Measurements from ENCODE around the gene NPDC1. TPM values are rescaled to one million over a fixed set of nuclear protein-coding genes. Genes with fewer than 3 reads are reported as not detected.

NPDC1 gene
- total and polyA plus RNA-seq, 4 donors: 2.7 to 14.5 (median 7.3) TPM

DNA sequence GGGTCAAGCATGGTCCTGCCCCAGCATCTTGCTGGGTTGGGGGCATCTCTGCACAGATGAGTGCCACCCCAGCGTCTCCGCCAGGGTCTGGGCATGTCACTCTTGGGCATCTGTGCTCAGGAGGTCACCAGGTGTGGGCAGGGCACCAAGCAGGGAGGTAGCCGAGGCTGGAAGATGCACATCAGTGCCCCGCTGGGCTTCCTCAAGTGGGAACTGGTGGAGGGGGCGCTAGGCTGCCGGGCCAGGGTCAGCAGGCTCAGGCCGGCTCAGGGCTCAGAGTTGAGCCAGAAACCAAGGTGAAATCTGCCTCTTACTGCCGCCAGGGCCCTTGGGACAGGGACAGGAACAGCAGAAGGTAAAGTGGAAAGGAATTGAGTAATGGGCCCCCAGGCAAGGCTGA, 10.0 kb downstream of the NPDC1 start:
- WGBS: 77% methylated on average over 8 of the region's 8 CpGs
- no peaks in the 10 kb centered on the region for H3K9me3 ChIP-seq (ENCODE audit: control insufficient read depth in 4 of 4, low read length in 3 of 4)
- no peaks in the 10 kb centered on the region for H3K36me3 ChIP-seq (ENCODE audit: control insufficient read depth in 4 of 4, insufficient read depth in 3 of 4, low read depth in 1 of 4, low read length in 3 of 4)
- no peak overlapping the region for H3K4me3 ChIP-seq (ENCODE audit: low read depth in 1 of 3, low read length in 3 of 3)
- peaks cover 0 to 3% (median under 1%) of the 10 kb centered on the region in 4 donors for H3K27me3 ChIP-seq (ENCODE audit: control insufficient read depth in 4 of 4, insufficient read depth in 4 of 4, low read length in 3 of 4)
- H3K4me1 ChIP-seq (ENCODE audit: control insufficient read depth in 4 of 4, insufficient read depth in 4 of 4, low read length in 3 of 4): peaks cover 0 to 10% (median 1%) of the 10 kb centered on the region in 4 donors
- DNase-seq (ENCODE audit: low spot score): no peak
- no peak overlapping the region for H3K27ac ChIP-seq (ENCODE audit: low read depth in 1 of 2, low read length in 2 of 2)
- no peak overlapping the region for H3K9ac ChIP-seq (ENCODE audit: low read depth in 1 of 2, low read length in 2 of 2)
- TF ChIP-seq GABPA (IDR thresholded peaks at IDR 0.05 in 1 of 2, conservative IDR thresholded peaks at IDR 0.05 in 1 of 2): no peak
- no peak for TF ChIP-seq HNF4A (conservative IDR thresholded peaks at IDR 0.05)
- TF ChIP-seq, protein P1, sequence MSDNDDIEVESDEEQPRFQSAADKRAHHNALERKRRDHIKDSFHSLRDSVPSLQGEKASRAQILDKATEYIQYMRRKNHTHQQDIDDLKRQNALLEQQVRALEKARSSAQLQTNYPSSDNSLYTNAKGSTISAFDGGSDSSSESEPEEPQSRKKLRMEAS (IDR thresholded peaks at IDR 0.05): no peak
- TF ChIP-seq HNF4G (IDR thresholded peaks at IDR 0.05): no peak
- TF ChIP-seq, protein P2, sequence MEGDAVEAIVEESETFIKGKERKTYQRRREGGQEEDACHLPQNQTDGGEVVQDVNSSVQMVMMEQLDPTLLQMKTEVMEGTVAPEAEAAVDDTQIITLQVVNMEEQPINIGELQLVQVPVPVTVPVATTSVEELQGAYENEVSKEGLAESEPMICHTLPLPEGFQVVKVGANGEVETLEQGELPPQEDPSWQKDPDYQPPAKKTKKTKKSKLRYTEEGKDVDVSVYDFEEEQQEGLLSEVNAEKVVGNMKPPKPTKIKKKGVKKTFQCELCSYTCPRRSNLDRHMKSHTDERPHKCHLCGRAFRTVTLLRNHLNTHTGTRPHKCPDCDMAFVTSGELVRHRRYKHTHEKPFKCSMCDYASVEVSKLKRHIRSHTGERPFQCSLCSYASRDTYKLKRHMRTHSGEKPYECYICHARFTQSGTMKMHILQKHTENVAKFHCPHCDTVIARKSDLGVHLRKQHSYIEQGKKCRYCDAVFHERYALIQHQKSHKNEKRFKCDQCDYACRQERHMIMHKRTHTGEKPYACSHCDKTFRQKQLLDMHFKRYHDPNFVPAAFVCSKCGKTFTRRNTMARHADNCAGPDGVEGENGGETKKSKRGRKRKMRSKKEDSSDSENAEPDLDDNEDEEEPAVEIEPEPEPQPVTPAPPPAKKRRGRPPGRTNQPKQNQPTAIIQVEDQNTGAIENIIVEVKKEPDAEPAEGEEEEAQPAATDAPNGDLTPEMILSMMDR (IDR thresholded peaks at IDR 0.05; ENCODE audit: low read depth, low read length, missing input control): no peak
- TF ChIP-seq, protein P3, sequence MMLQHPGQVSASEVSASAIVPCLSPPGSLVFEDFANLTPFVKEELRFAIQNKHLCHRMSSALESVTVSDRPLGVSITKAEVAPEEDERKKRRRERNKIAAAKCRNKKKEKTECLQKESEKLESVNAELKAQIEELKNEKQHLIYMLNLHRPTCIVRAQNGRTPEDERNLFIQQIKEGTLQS (IDR thresholded peaks at IDR 0.05): no peak
- no peak for TF ChIP-seq RXRA (IDR thresholded peaks at IDR 0.05)
- no peak for TF ChIP-seq JUND (IDR thresholded peaks at IDR 0.05)
- TF ChIP-seq YY1 (IDR thresholded peaks at IDR 0.05): no peak
- no peak for TF ChIP-seq RAD21 (IDR thresholded peaks at IDR 0.05)
- TF ChIP-seq, protein P4, sequence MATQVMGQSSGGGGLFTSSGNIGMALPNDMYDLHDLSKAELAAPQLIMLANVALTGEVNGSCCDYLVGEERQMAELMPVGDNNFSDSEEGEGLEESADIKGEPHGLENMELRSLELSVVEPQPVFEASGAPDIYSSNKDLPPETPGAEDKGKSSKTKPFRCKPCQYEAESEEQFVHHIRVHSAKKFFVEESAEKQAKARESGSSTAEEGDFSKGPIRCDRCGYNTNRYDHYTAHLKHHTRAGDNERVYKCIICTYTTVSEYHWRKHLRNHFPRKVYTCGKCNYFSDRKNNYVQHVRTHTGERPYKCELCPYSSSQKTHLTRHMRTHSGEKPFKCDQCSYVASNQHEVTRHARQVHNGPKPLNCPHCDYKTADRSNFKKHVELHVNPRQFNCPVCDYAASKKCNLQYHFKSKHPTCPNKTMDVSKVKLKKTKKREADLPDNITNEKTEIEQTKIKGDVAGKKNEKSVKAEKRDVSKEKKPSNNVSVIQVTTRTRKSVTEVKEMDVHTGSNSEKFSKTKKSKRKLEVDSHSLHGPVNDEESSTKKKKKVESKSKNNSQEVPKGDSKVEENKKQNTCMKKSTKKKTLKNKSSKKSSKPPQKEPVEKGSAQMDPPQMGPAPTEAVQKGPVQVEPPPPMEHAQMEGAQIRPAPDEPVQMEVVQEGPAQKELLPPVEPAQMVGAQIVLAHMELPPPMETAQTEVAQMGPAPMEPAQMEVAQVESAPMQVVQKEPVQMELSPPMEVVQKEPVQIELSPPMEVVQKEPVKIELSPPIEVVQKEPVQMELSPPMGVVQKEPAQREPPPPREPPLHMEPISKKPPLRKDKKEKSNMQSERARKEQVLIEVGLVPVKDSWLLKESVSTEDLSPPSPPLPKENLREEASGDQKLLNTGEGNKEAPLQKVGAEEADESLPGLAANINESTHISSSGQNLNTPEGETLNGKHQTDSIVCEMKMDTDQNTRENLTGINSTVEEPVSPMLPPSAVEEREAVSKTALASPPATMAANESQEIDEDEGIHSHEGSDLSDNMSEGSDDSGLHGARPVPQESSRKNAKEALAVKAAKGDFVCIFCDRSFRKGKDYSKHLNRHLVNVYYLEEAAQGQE (IDR thresholded peaks at IDR 0.05): no peak
- TF ChIP-seq TAF1 (conservative IDR thresholded peaks at IDR 0.05): no peak
- TF ChIP-seq NR2F2 (IDR thresholded peaks at IDR 0.05): no peak
- TF ChIP-seq, protein P5, sequence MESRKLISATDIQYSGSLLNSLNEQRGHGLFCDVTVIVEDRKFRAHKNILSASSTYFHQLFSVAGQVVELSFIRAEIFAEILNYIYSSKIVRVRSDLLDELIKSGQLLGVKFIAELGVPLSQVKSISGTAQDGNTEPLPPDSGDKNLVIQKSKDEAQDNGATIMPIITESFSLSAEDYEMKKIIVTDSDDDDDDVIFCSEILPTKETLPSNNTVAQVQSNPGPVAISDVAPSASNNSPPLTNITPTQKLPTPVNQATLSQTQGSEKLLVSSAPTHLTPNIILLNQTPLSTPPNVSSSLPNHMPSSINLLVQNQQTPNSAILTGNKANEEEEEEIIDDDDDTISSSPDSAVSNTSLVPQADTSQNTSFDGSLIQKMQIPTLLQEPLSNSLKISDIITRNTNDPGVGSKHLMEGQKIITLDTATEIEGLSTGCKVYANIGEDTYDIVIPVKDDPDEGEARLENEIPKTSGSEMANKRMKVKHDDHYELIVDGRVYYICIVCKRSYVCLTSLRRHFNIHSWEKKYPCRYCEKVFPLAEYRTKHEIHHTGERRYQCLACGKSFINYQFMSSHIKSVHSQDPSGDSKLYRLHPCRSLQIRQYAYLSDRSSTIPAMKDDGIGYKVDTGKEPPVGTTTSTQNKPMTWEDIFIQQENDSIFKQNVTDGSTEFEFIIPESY (IDR thresholded peaks at IDR 0.05): no peak

DNA sequence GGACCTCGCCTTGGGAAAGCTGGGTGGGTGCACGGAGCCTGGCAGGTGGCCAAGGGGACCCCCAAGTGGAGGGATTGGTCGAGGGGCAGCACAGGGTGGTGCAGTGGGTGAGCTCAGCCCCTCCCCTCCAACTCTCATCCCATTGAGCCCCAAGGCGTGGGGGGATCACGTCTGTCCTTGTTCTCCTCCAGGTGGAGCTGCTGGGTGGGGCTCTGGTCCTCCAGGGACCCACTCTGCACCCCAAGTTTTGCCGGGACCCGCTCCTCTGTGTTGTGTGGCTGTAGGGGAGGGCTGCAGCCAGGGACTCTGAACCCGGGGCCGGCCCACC, 10.5 kb downstream of the NPDC1 start:
- H3K9me3 ChIP-seq (ENCODE audit: control insufficient read depth in 4 of 4, low read length in 3 of 4): no peaks in the 10 kb centered on the region
- H3K27ac ChIP-seq (ENCODE audit: low read depth in 1 of 2, low read length in 2 of 2): no peak overlapping the region
- H3K4me3 ChIP-seq (ENCODE audit: low read depth in 1 of 3, low read length in 3 of 3): no peak overlapping the region
- peaks cover 0 to 2% (median 0%) of the 10 kb centered on the region in 4 donors for H3K27me3 ChIP-seq (ENCODE audit: control insufficient read depth in 4 of 4, insufficient read depth in 4 of 4, low read length in 3 of 4)
- 34% methylated on average over 9 of the region's 9 CpGs for WGBS
- no peak overlapping the region for H3K9ac ChIP-seq (ENCODE audit: low read depth in 1 of 2, low read length in 2 of 2)
- H3K4me1 ChIP-seq (ENCODE audit: control insufficient read depth in 4 of 4, insufficient read depth in 4 of 4, low read length in 3 of 4): peaks cover 0 to 10% (median 1%) of the 10 kb centered on the region in 4 donors
- no peak for DNase-seq (ENCODE audit: low spot score)
- H3K36me3 ChIP-seq (ENCODE audit: control insufficient read depth in 4 of 4, insufficient read depth in 3 of 4, low read depth in 1 of 4, low read length in 3 of 4): no peaks in the 10 kb centered on the region
- TF ChIP-seq YY1 (IDR thresholded peaks at IDR 0.05): no peak
- TF ChIP-seq GABPA (IDR thresholded peaks at IDR 0.05 in 1 of 2, conservative IDR thresholded peaks at IDR 0.05 in 1 of 2): no peak
- no peak for TF ChIP-seq FOXA1 (IDR thresholded peaks at IDR 0.05)
- TF ChIP-seq SP1 (IDR thresholded peaks at IDR 0.05): no peak
- TF ChIP-seq, protein P2 (IDR thresholded peaks at IDR 0.05; ENCODE audit: low read depth, low read length, missing input control): no peak
- TF ChIP-seq, protein P4 (IDR thresholded peaks at IDR 0.05): no peak
- TF ChIP-seq EGR1 (IDR thresholded peaks at IDR 0.05; ENCODE audit: low read depth in 2 of 2): no peak
